Stimulated activated CD4-positive, alpha-beta T cell treated with anti-CD3 and anti-CD28 coated beads, Interleukin-4, amount 100 ng/mL, for 1 hour (primary cell): Measurements from ENCODE around the gene RAB37.
A peak's percentile ranks its signal among the peaks of the same experiment; 100 is the strongest.

Source experiments
- DNase-seq: peaks from one replicate; pipeline ENCODE4 v3.0.0-alpha.2; 2020

Gene RAB37

GRCh38 chr17:74736513-74737298 is at the start of gene RAB37:
TSS of gene RAB37 (plus strand) at chr17:74737256. CDS start at chr17:74737273, 17 bp downstream.
- DNase-seq: peak; percentile 49

DNA sequence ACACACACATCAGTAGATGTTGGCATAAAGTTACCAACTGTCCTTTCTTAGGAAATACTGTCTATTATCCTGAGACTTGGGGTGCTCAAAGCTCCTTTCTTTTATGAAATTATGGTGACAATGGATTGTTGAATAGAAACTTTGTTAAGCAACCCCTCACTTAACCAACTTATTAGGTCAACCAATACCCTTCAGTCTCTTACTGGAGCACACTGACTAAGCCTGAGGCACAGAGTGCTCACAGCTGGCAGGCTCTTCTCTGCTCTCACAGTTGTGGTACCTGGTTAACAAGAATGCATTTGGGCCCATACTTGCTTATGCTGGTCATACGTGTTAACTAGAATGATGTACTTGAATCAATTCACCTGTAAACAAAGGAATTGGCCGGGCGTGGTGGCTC is 49.2 kb upstream of the RAB37 start:
- DNase-seq: no peak

DNA sequence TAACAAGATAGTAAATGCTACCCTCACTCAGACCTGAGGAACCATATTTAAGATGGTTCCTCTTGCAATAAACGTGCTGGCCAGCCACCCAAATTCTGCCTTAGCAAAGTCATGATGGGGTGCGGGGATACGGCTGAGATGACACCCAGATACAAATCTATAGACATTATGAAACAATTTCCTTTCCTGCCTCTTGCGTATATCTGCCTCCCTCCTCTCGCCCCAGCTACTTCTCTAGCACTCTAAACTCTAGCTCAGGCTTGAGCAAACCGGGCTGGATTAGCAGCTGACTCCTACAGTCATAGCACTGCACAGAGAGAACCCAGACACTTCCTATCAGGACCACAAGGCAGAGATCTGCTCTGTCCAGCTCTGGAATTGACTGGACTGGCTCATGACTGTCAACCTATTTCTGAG is 46.6 kb upstream of the RAB37 start:
- DNase-seq: no peak

DNA sequence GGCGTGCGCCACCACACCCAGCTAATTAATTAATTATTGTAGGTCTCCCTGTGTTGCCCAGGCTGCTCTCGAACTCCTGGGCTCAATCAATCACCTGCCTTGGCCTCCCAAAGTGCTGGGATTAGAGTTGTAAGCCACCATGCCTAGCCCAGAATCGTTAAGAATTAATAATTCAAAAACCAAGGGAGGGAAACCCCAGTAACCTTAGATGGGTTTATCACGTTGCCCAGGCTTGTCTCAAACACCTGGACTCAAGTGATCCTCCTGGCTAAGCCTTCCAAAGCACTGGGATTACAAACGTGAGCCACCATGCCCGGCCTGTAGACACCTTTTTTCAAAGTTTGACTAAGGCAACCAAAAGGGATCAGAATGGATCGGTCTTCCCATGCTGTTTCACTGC is 45.9 kb upstream of the RAB37 start:
- no peak for DNase-seq

- no peak for DNase-seq
These were observed 43.0 kb upstream of the RAB37 start for GRCh38 chr17:74694081-74694480.

DNA sequence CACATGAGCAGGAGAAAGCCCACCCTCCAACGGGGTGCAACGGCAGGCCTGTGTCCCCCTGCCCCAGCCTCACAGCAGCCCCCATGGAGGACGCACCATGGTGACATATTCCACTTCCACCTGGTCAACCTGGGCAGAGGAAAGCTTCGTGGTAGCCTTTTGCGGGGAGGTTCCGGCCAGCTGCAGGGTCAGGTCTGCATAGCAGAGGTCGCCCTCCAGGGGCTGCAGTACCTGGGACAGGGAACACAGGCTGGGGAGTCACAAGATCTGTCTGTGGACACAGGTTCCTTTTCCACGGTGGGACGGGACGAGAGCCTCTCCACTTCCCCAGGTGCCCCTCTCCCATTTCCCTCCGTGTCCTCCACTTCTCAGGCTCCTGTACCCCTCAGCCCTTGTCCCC is 41.4 kb upstream of the RAB37 start:
- no peak for DNase-seq

- no peak for DNase-seq
These were observed 39.5 kb upstream of the RAB37 start for GRCh38 chr17:74697515-74697914.

- DNase-seq: no peak
These were observed 39.0 kb upstream of the RAB37 start for GRCh38 chr17:74698069-74698468.

DNA sequence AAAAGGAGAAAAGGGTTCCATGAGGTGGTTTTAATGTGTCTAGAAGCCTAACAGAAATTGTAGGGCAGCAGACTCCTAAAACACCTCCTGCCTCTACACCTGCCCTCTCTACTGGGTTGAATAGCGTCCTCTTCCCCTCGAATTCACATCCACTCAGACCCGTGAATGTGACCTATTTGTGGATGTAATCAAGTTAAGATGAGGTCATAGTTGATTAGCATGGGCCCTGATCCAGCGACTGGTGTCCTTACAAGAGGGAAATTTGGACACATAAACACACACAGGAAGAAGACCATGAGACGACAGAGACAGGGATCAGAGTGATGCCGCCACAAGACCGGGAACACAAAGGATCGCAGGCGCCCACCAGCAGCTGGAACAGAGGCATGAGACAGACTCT is 37.8 kb upstream of the RAB37 start:
- no peak for DNase-seq

GRCh38 chr17:74702116-74702871 is 34.8 kb upstream of the RAB37 start:
- DNase-seq: no peak

DNA sequence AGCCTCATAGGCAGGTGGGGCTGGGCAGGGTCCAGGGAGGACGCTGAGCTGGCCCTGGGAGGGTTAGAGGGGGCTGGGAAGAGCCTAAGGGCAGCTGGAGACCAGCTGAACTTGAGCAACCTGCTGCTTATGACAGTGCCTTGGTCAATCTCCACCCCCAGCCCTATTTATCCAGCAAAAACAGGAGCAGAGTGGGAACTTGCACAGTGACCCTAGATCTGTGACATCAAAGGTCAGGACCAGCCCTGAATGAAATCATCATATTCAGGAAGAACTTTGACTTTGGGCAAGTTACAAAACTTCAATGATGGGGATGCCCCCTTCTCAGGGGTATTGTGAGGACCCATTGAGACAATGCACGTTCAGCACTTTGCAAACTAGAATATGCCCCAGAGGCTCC is 33.7 kb upstream of the RAB37 start:
- DNase-seq: no peak

DNA sequence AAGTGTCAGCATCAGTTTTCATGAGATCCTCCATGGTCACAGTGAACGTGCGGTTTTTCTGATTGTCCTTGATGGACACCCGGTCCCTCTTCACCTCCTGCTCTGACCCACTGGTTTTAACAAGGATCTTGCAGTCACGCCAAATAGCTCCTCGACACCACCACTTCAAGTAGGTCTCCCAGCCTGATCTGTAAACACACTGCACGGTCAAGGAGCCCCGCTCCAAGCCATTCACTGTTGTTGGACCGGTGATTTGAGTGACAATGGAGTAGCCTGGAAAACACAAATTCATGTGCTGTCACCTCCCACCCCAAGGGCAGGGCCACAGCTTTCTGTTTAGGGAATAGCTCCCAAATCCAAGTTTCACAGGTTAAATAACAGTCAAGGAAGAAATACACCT is 32.5 kb upstream of the RAB37 start:
- no peak for DNase-seq

DNA sequence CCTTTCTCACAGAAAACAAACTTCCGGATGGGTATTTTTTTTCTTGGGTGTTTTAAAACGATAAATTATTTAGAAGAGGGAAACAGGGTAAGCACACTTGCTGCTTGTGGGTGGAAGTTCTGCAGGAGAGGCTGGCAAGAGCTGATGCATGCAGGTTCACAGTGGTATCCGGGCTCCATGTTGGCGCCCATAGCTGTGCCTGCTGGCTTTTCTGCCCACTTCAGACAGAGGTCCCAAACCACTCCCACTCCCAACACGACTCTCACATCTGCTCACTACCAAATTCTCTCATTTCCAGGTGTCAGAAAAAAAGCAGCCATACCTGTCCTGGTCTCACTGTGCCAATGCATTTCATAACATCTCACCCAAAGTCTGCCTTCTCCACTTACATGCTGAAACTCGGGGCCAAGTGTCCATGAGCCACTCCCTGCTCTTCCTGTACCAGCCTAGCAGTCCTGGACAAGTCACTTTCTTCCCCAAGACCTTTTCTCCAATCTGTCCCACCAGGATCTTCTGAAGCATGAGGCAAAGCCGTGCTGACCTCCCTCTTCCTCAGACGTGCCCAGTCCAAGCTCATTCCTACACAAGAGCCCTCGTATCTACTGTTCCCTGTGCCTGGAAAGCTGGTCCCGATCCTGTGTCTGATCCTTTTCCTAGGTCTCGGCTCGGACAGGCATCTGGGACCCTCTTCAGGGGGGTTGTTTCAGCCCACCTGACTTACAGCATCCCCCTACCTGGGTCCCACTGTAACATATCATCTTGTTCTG is 25.8 kb upstream of the RAB37 start:
- DNase-seq: no peak

GRCh38 chr17:74712301-74712700 is 24.8 kb upstream of the RAB37 start:
- DNase-seq: no peak

- DNase-seq: no peak
These were observed 24.3 kb upstream of the RAB37 start, which contains the start of gene CD300LF for GRCh38 chr17:74712756-74713155. TSS of gene CD300LF (minus strand) at chr17:74712923. CDS start at chr17:74712866, 57 bp downstream.

- DNase-seq: no peak
These were observed 23.8 kb upstream of the RAB37 start for GRCh38 chr17:74713171-74713755.

DNA sequence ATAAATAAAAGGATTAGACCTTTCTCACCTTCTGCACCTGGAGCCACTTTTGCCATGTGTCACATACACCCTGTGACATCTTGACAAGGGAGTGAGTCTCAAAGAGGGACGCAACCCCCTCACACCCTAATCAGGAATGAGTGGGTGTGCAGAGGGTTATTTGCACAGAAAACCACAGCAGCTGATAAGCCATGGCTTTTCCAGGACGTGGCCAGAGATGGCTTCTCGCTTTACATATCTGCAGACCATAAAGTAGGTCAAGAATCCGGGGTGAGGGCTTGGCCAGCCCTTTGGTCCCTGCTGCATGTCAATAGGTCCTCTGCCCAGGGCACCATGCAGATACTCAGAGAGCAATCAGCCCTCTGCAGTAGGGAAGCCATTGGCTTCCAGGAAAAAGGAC is 21.9 kb upstream of the RAB37 start:
- no peak for DNase-seq

DNA sequence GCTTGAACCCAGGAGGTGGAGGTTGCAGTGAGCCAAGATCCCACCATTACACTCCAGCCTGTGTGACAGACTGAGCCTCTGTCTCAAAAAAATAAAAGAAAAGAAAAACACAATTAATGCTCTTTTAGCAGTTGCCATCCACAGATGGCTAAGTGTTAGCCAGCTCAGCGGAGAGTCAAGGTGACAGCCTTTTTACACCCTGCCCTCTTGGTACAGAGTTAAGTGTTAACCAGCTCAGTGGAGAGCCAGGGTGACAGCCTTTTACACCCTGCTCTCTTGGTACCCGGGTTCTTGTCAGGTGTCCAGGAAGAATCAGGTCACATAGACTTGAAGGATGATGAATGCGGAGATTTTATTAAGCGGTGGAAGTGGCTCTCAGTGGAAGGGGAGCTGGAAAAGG is 16.6 kb upstream of the RAB37 start:
- DNase-seq: no peak

DNA sequence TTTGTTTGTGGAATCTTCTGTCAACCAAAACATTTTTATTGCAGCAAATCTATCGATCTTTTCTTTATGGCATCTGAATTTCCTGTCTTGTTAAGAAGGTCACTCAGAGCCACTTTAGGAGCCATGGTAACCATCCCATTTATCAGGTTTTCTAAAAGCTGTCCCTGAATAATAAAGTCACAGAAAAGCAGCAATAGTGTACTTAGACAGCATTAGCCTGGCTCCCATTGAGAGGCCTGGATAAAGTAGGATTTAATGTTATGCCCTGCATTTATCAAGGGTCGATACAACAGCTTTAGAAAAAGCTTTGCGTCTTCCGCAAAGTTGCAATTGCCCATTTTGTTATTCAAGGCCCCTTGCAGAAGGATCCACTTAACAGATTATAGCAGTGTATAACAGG is 14.3 kb upstream of the RAB37 start:
- DNase-seq: no peak

GRCh38 chr17:74723891-74724290 is 13.2 kb upstream of the RAB37 start:
- DNase-seq: no peak

DNA sequence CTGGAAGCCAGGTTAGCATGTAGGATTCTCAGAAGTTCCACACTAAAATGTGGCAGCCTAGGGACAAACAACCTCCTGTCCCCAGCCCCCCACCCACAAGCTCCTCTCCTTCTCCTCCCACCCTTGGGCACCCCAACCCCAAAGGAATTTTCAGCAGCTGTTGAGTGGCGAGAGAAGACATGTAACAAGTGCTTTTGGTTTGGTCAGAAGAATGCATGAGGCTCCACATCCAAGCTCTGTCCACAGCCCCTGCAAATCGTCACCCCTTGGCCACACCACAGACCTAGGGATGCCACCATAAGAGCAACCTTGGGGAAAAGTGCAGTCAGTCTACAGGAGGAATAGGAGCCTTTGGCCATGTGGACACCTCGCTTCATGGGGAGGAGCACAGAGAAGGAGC is 11.9 kb upstream of the RAB37 start:
- no peak for DNase-seq

- DNase-seq: no peak
These were observed 8.9 kb upstream of the RAB37 start for GRCh38 chr17:74728033-74728701.

GRCh38 chr17:74728702-74729075 is 8.4 kb upstream of the RAB37 start:
- no peak for DNase-seq
